Neural progenitor cell (in vitro differentiated cells): ENCODE data around the gene IFI6.

Experiments
- CTCF ChIP-seq: fragments of 200-600 bp; sonication (generic); IDR thresholded peaks from 2 replicates; pipeline ENCODE4 v1.5.1; 2017; ENCODE audit warnings: antibody characterized with exemption, mild to moderate bottlenecking
- EZH2 ChIP-seq: fragments of 200-600 bp; sonication (generic); IDR thresholded peaks from 2 replicates; pipeline ENCODE4 v1.6.1; 2017; ENCODE audit warnings: antibody characterized with exemption, mild to moderate bottlenecking, moderate library complexity

- TF ChIP-seq CTCF (no peak), EZH2 (no peak)
These were observed 12.2 kb upstream of the IFI6 start for GRCh38 chr1:27684176-27684575.
